Pancreas (tissue), 10 donors: ENCODE results near the gene LBH. TPM values are rescaled to one million over a fixed set of nuclear protein-coding genes. Genes with fewer than 3 reads are reported as not detected.

Experiments used
- ATAC-seq, 4 donors: fragments of 200-7000 bp; cut with Tn5 transposase; one replicate each; pipeline versions ENCODE4 v1.8.0 to v1.9.1; 2020; ENCODE audit warnings: mild to moderate bottlenecking in 4 of 4, moderate library complexity in 4 of 4
- DNase-seq, 6 donors: peaks; one replicate each; pipeline ENCODE4 v3.0.0-alpha.2; 2020
- FAIRE-seq: peaks from 2 replicates; lab custom pipeline; 2012; peaks lifted over from hg19 to GRCh38; lab: Jason Lieb, UNC
- H3K27ac ChIP-seq, 4 donors: fragments of 200-600 bp; sonication (generic); 1 replicate in 3 of 4; 2 replicates in 1 of 4; pipeline versions ENCODE4 v1.5.0 to v1.8.0; 2020
- H3K27me3 ChIP-seq, 4 donors: fragments of 200-600 bp; one replicate each; pipeline ENCODE4 v1.8.0; 2021
- H3K36me3 ChIP-seq, 3 donors: fragments of 200-600 bp; sonication (generic) in 1 of 3; one replicate each; pipeline versions ENCODE4 v1.5.0 to v1.8.0; 2020 to 2021
- H3K4me1 ChIP-seq, 3 donors: fragments of 200-600 bp; one replicate each; pipeline ENCODE4 v1.8.0; 2021
- H3K4me3 ChIP-seq, 4 donors: fragments of 200-600 bp; sonication (generic) in 2 of 4; one replicate each; pipeline versions ENCODE4 v1.5.0 to v1.8.0; 2020 to 2021
- H3K9me3 ChIP-seq, 4 donors: fragments of 200-600 bp; one replicate each; pipeline ENCODE4 v1.8.0; 2021
- WGBS, 2 donors: extraction: QIAGEN DNeasy Blood & Tissue Kit; methylation state at CpG; one replicate each; pipeline ENCODE4 v1.1.7; 2013; 5-methylcytosine and 5-hydroxymethylcytosine counted together
- intact Hi-C, 3 donors: fragments of 100-400 bp; cut with DNase I; formaldehyde crosslinking; loops; one replicate each; pipeline versions ENCODE4 v1.11.1 to v1.14.2; 2022
- polyA plus RNA-seq, 2 donors: library from polyadenylated mRNA; stranded (reverse); fragments of 200-250 nt; gene quantifications; one replicate each; pipeline ENCODE4 v1.2.3, GENCODE V29; 2013
- total RNA-seq, 6 donors: library from RNA; stranded (reverse); fragmentation: NEBNext Ultra II Directional in 4 of 6; extraction: Animal tissue kit (Norgen Biotek cat#: 25700) in 4 of 6; gene quantifications; one replicate each; pipeline versions ENCODE4 v1.2.1 to v1.2.4, GENCODE V29; 2021 to 2023
- TF ChIP-seq, protein P1 (sequence below), 4 donors: fragments of 200-600 bp; sonication (generic) in 3 of 4; IDR thresholded peaks; one replicate each; pipeline versions ENCODE4 v1.5.0 to v1.8.0; 2021; ENCODE audit warnings: antibody characterized with exemption in 4 of 4
- donor health status: healthy with polysubstance abuse.
- donor health status: DM: no; HTN: no; CAD: no; lungs with moderate emphysema.
- donor health status: DM: no; HTN: no; CAD: no.
- donor health status: control.
- donor health status: control.
- donor health status: Bipolar disorder and iron deficiency.
- donor health status: DM: yes; HTN: yes; CAD: no.
- donor health status: DM: no; HTN: no; CAD: no.
- donor health status: DM: no; HTN: no; CAD: no.
- donor health status: DM: yes; HTN: yes; CAD: no.

Gene LBH
- total and polyA plus RNA-seq, 8 donors: 4.1 to 26.9 (median 7.4) TPM

DNA sequence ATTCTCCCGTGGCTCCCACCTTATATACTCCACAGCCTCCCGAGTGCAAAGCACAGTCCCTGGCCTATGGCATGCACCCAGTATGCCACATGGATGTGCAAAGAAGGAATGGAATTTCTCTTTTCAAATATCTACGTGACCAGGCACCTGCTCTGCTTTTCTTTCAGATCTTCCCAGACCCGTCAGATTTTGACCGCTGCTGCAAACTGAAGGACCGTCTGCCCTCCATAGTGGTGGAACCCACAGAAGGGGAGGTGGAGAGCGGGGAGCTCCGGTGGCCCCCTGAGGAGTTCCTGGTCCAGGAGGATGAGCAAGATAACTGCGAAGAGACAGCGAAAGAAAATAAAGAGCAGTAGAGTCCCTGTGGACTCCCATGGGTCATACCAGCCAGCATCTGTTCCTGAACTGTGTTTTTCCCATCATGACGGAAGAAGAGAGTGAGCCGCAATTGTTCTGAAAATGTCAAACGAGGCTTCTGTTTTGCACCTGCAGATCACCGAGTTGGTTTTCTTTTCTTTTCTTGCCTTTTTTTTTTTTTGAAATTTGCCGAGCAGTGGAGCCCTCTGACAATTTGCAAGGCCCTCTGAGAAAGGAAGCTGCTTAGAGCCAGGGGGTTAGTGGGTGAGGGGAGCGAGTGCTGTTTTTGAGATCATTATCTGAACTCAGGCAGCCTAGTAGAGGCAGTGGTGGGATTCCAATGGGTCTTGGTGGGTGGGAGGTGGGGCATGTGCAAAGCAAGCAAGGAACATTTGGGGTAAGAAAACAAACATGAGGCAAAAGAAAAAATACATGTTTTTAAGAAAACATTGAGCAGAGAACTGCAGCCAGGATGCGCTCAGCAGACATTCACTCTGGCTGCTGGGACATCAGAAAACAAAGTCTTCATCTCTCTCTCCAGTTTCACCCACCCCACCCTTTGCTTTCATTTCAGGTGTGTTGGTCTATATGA lies 26.2 kb downstream of the LBH start:
- FAIRE-seq: no peak
- intact Hi-C loops: no loop called here
- WGBS, 2 donors: 50 to 56% methylated on average over 17 of the region's 17 CpGs
- Histone ChIP-seq H3K27me3 (no peaks in the 10 kb centered on the region), H3K4me1 (peaks cover 16 to 36% (median 27%) of the 10 kb centered on the region in 3 donors), H3K36me3 (no peaks in the 10 kb centered on the region), H3K9me3 (no peaks in the 10 kb centered on the region), H3K4me3 (no peak overlapping the region), H3K27ac (peak overlapping the region in 2 of 4 donors; percentile 28 to 63)
- peak in 1 of 6 donors; percentile 41 for DNase-seq
- TF ChIP-seq, protein P1, sequence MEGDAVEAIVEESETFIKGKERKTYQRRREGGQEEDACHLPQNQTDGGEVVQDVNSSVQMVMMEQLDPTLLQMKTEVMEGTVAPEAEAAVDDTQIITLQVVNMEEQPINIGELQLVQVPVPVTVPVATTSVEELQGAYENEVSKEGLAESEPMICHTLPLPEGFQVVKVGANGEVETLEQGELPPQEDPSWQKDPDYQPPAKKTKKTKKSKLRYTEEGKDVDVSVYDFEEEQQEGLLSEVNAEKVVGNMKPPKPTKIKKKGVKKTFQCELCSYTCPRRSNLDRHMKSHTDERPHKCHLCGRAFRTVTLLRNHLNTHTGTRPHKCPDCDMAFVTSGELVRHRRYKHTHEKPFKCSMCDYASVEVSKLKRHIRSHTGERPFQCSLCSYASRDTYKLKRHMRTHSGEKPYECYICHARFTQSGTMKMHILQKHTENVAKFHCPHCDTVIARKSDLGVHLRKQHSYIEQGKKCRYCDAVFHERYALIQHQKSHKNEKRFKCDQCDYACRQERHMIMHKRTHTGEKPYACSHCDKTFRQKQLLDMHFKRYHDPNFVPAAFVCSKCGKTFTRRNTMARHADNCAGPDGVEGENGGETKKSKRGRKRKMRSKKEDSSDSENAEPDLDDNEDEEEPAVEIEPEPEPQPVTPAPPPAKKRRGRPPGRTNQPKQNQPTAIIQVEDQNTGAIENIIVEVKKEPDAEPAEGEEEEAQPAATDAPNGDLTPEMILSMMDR (IDR thresholded peaks at IDR 0.05): no peak
- peak; percentile 36 to 55 (median 44) for ATAC-seq

- no peaks in the 10 kb centered on the region for H3K27me3 ChIP-seq
- no peak for ATAC-seq
- no peaks in the 10 kb centered on the region for H3K36me3 ChIP-seq
- peaks cover 2 to 21% (median 14%) of the 10 kb centered on the region in 3 donors for H3K4me1 ChIP-seq
- no peaks in the 10 kb centered on the region for H3K9me3 ChIP-seq
- no peak overlapping the region for H3K4me3 ChIP-seq
- no peak for FAIRE-seq
- no peak for DNase-seq
- intact Hi-C loops: no loop called here
- TF ChIP-seq, protein P1 (IDR thresholded peaks at IDR 0.05): no peak
- 82 to 86% methylated on average over 16 of the region's 16 CpGs for WGBS, 2 donors
- no peak overlapping the region for H3K27ac ChIP-seq
These were observed 27.7 kb downstream of the LBH start for GRCh38 chr2:30259071-30259470.

GRCh38 chr2:30259827-30260679 lies 28.7 kb downstream of the LBH start:
- intact Hi-C loops: no loop called here
- 83 to 94% methylated on average over 3 of the region's 3 CpGs for WGBS, 2 donors

GRCh38 chr2:30260941-30261340 lies 29.6 kb downstream of the LBH start:
- Histone ChIP-seq H3K4me3 (no peak overlapping the region), H3K4me1 (peaks cover 0 to 11% (median 8%) of the 10 kb centered on the region in 3 donors), H3K27me3 (no peaks in the 10 kb centered on the region), H3K9me3 (no peaks in the 10 kb centered on the region), H3K27ac (no peak overlapping the region), H3K36me3 (no peaks in the 10 kb centered on the region)
- intact Hi-C loops: no loop called here
- ATAC-seq (no peak), FAIRE-seq (no peak), DNase-seq (no peak)
- whole genome bisulfite sequencing, 2 donors: 80 to 88% methylated on average over 2 of the region's 2 CpGs
- TF ChIP-seq, protein P1 (IDR thresholded peaks at IDR 0.05): no peak

More at GRCh38 chr2:30259827-30260679, 28.7 kb downstream of the LBH start:
- H3K36me3 ChIP-seq: no peaks in the 10 kb centered on the region
- H3K27ac ChIP-seq: no peak overlapping the region
- H3K4me1 ChIP-seq: peaks cover 0 to 20% (median 12%) of the 10 kb centered on the region in 3 donors
- no peak for ATAC-seq
- no peak for FAIRE-seq
- TF ChIP-seq, protein P1 (IDR thresholded peaks at IDR 0.05): no peak
- no peak overlapping the region for H3K4me3 ChIP-seq
- H3K27me3 ChIP-seq: no peaks in the 10 kb centered on the region
- no peak for DNase-seq
- H3K9me3 ChIP-seq: no peaks in the 10 kb centered on the region
